ENCODE data around the gene MYO5A. TPM values are rescaled to one million over a fixed set of nuclear protein-coding genes. Genes with fewer than 3 reads are reported as not detected.
"Not testable (repeated sequence)": the region's sequence is repeated elsewhere in the genome, so short reads cannot be mapped to it uniquely, and the experiment has no call there.

Gene MYO5A
- total RNA-seq, 2 donors from 2014 or later = 5.9 to 7.9 TPM

- intact Hi-C loops (cut with DNase I, micrococcal nuclease); ATAC-seq; DNase-seq: not testable (repeated sequence)
These were observed 89.6 kb downstream of the MYO5A start for GRCh38 chr15:52439042-52439441.

- no peak for DNase-seq
- intact Hi-C loops (cut with DNase I, micrococcal nuclease) = no loop called here
- no peak for ATAC-seq
These were observed 90.6 kb downstream of the MYO5A start for GRCh38 chr15:52438047-52438446.

- intact Hi-C loops (cut with DNase I, micrococcal nuclease) = no loop called here
- DNase-seq (no peak), ATAC-seq (no peak)
These were observed 91.0 kb downstream of the MYO5A start for GRCh38 chr15:52437646-52438045.

- DNase-seq (no peak), ATAC-seq (no peak)
- intact Hi-C loops (cut with DNase I, micrococcal nuclease) = no loop called here
These were observed 91.7 kb downstream of the MYO5A start for GRCh38 chr15:52436981-52437380.

- intact Hi-C loops (cut with DNase I, micrococcal nuclease) = no loop called here
- ATAC-seq = no peak
- DNase-seq = no peak
These were observed 93.8 kb downstream of the MYO5A start for GRCh38 chr15:52434885-52435284.

- intact Hi-C loops (cut with DNase I, micrococcal nuclease) = loop anchor here in 1 of 2 donors (10.0 kb wide), 1 partner anchor 53 kb away; no protein-coding TSS in a partner anchor
- no peak for ATAC-seq
- DNase-seq = no peak
These were observed 100.4 kb downstream of the MYO5A start for GRCh38 chr15:52428297-52428696.

GRCh38 chr15:52427804-52428203, 100.9 kb downstream of the MYO5A start:
- intact Hi-C loops (cut with DNase I, micrococcal nuclease) = loop anchor here in 1 of 2 donors (10.0 kb wide), 1 partner anchor 53 kb away; no protein-coding TSS in a partner anchor
- DNase-seq (no peak), ATAC-seq (no peak)

- ATAC-seq = no peak
- DNase-seq = no peak
- intact Hi-C loops (cut with DNase I, micrococcal nuclease) = loop anchor here in 1 of 2 donors (10.0 kb wide), 1 partner anchor 50 kb away; no protein-coding TSS in a partner anchor
These were observed 103.7 kb downstream of the MYO5A start for GRCh38 chr15:52424856-52425431.

GRCh38 chr15:52423852-52424251, 104.8 kb downstream of the MYO5A start:
- DNase-seq = no peak
- intact Hi-C loops (cut with DNase I, micrococcal nuclease) = loop anchor here in 1 of 2 donors (10.0 kb wide), 1 partner anchor 49 kb away; no protein-coding TSS in a partner anchor
- ATAC-seq = no peak

- ATAC-seq = no peak
- intact Hi-C loops (cut with DNase I, micrococcal nuclease) = loop anchor here in 1 of 2 donors (10.0 kb wide), 1 partner anchor 47 kb away; no protein-coding TSS in a partner anchor
- no peak for DNase-seq
These were observed 106.7 kb downstream of the MYO5A start for GRCh38 chr15:52422001-52422400.

GRCh38 chr15:52421029-52421428, 107.7 kb downstream of the MYO5A start:
- DNase-seq (no peak), ATAC-seq (no peak)
- intact Hi-C loops (cut with DNase I, micrococcal nuclease) = loop anchor here in 1 of 2 donors (10.0 kb wide), 1 partner anchor 46 kb away; no protein-coding TSS in a partner anchor

- intact Hi-C loops (cut with DNase I, micrococcal nuclease) = no loop called here
- no peak for ATAC-seq
- no peak for DNase-seq
These were observed 109.2 kb downstream of the MYO5A start for GRCh38 chr15:52419494-52419893.

- ATAC-seq (no peak), DNase-seq (no peak)
- intact Hi-C loops (cut with DNase I, micrococcal nuclease) = no loop called here
These were observed 110.7 kb downstream of the MYO5A start for GRCh38 chr15:52417957-52418356.

GRCh38 chr15:52417521-52417920, 111.2 kb downstream of the MYO5A start:
- intact Hi-C loops (cut with DNase I, micrococcal nuclease) = no loop called here
- ATAC-seq (no peak), DNase-seq (no peak)

GRCh38 chr15:52416566-52416965, 112.1 kb downstream of the MYO5A start:
- intact Hi-C loops (cut with DNase I, micrococcal nuclease); ATAC-seq; DNase-seq: not testable (repeated sequence)

GRCh38 chr15:52415628-52416027, 113.1 kb downstream of the MYO5A start:
- intact Hi-C loops (cut with DNase I, micrococcal nuclease) = no loop called here
- no peak for ATAC-seq

GRCh38 chr15:52414936-52415335, 113.7 kb downstream of the MYO5A start:
- DNase-seq = no peak
- intact Hi-C loops (cut with DNase I, micrococcal nuclease) = no loop called here

More at GRCh38 chr15:52415628-52416027, 113.1 kb downstream of the MYO5A start:
- DNase-seq = no peak

GRCh38 chr15:52408823-52409222, 119.9 kb downstream of the MYO5A start:
- no peak for DNase-seq
- ATAC-seq = no peak
- intact Hi-C loops (cut with DNase I, micrococcal nuclease) = no loop called here

More at GRCh38 chr15:52414936-52415335, 113.7 kb downstream of the MYO5A start:
- ATAC-seq = no peak

GRCh38 chr15:52407374-52407773, 121.3 kb downstream of the MYO5A start:
- ATAC-seq (no peak), DNase-seq (no peak)
- intact Hi-C loops (cut with DNase I, micrococcal nuclease) = no loop called here

GRCh38 chr15:52406601-52407000, 122.1 kb downstream of the MYO5A start:
- no peak for DNase-seq
- intact Hi-C loops (cut with DNase I, micrococcal nuclease) = no loop called here
- no peak for ATAC-seq

- DNase-seq (no peak), ATAC-seq (no peak)
- intact Hi-C loops (cut with DNase I, micrococcal nuclease) = no loop called here
These were observed 122.8 kb downstream of the MYO5A start for GRCh38 chr15:52405856-52406255.
